ENCODE measurements around the gene CDO1.
A peak's percentile ranks its signal among the peaks of the same experiment; 100 is the strongest.

The CDO1 gene

DNA sequence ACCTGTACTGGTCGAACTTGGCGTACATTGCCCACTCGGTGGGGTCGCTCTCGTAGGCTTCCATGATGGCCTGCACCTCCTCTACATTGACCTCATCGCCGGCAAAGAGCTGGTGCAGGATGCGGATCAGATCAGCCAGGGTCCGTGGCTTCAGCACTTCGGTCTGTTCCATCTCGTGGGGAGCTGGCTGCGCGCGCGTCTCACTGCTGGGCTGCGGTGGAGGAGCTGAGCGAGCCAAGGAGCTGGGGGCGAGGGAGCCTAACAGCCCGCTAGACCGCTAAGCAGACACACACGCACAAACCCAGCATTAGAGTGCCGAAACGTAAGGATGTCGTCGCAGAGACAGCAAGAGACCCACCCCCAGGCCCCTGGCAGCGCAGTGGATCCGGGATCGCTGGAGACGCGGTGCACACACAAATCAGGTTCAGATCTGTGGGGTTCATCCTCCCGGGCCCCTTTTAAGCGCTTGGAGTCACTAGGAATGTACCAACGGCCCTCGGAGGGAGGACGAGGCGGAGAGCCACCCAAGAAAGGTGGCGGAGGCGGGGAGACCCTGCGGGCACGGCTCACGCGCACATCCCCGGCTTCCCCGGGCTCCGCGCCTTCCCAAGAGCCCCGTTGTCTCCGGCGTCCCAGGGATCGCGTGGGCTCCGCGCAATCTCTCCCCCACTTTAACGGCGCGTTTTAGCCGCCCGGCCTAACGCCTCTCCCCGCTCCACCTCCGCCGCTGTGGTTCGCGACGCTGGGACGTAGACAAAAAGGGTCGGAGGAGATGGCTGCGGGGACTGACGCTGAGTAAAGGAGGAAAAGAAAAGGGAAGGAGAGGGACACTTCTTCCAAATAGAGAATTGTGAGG, at the start of gene CDO1:
Gene CDO1 (minus strand): TSS at position 434 of the 856 bp plus-strand sequence. CDS start 262 bp downstream, at position 172.
- DNase-seq = no peak

DNA sequence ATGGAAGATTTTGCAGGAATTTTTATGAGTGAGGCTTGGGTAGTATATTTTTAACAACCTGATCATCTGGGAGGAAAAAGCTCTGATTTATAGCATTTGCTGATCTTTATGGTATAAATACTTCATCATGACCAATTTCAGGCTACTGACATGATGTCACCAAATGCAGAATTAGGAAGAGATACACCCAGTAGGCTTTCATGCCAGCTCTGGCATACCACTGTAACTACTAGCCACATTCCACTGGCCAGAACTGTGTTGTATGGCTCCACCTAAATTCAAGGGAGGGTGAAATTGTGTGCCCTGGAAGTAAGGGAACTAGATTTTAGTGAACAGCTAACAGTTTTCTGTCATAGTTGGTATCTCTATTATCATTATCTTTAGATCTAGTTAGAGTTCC, 42.9 kb upstream of the CDO1 start:
- no peak for DNase-seq

DNA sequence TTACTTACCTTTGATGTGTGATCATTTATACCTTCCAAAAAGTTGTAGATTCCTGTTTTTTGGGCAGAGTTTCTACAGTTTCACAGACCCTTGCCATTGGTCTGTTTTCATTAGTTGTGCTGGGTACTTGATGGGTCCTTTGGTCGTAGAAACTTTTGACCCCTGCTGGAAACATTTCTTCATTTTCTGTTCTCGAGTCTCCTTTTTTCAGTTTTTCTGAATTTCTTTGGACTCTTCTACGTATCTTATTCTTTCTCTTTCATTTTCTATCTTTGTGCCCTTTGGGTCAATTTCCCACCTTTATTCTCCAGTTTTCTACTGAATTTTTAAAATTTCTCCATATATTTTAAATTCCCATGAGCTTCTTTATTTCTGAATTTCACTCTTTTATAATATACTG, 41.9 kb upstream of the CDO1 start:
- DNase-seq = no peak

DNA sequence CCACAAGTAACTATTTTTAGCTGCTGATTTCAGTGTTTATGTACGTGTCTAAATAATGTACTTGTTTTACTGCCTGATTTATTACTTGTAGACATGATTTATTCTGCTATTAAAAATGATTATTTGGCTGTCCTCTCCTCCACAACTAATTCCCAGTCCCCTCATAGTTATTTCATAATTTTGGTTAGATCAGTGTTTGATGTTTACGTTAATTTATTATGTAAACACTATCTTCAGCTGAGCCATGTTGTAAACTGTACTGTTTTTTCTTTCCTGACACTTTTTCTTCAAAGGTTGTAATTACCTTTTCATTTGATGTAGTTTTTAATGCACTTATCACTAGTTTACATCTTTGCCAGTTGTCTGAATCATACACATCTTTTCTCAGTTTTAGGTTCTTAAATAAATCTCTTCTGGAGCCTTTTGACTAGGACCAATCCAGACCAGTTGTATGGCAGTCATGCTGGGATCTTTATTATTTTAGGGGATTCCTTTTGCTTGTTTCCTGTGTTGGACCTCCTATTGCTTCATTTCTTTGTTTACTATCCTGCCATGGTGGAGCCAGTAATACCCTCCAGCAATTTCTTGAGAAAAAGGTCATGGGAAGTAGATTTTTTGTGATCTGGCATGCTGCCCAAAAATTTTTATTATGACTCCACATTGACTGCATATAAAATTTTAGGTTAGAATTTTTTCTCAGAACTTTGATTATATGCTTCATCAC, 41.3 kb upstream of the CDO1 start:
- no peak for DNase-seq

DNA sequence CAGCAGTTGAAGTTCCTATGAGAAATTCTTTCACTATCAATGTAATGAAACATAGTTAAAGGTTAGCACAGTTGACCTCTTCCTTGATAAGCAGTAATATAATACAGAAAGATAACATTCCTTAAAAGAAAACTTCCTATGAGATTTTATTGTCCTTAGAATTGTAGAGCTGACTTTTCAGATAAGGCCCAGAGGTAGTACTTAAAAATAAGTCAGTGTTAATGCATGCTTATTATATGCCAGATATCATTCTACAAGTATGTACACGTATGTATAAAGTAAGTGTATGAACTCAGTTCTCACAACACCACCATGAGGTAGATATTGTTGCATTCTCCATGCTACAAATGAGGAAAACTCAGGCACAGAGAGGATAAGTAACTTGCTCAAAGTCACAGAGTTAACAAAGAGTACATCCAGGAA, 40.6 kb upstream of the CDO1 start:
- DNase-seq = no peak

DNA sequence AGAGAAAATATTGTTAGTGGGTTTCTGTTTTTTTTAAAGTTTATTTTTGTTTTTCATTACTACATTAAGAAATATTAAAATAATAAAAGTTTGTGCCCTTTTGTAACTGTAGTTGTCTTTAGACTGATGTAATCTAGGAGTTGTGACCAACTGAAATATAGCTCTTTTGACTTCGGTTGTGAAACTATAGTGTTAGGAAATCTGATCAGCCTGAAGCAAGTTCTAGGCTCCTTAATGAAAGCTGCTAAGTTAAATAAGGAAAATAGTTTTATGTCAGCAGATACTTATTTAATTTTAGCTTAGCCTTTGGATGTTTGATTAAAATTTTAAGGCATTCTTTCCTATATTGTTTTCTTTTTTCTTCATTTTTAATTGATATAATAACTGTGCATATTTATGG, 39.5 kb upstream of the CDO1 start:
- no peak for DNase-seq

DNA sequence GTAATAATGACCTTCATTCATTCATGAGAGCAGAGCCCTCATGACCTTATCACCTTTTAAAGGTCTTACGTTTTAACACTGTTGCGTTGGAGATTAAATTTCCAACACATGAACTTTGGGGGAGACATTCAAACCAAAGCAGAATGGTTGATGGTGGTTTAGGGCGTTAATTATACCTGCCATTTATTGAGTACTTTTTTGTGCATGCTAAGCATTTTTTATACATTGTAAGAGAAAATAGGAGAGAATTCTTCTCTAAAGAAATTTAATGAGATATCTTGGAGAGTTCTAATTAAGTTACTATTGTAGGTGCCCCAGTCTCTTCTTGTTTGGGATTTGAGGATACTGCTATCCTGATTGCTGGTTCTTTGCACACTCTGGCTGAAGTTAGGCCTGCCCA, 37.7 kb upstream of the CDO1 start:
- DNase-seq = no peak

DNA sequence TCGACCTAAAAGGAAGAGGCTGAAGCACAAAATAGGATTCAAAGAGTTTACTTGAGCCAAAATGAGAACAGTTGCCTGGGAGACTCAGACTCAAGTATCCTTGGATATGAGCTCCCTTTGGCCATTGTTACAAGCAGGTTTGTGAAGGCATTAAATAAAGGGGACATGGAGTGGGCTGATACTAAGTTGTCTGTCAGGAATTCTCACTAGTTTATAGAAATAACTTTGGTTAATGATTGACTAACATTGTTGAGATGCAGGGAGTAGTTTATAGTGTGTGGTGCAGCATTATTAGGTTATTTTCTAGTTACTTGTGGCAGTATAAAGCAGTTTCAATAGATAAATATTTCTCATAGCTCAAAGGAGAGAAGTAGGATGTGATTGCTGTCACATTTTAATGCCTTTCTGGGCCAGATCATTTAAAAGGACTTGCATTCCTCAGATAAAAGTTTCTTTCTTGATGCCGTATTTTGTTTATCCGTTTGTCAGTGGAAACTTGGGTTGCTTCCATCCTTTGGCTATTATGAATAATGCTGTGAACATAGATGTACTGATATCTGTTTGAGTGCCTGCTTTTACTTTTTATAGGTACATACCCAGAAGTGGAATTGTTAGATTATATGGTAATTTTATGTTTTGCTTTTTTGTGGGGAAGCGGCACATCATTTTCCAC, 34.4 kb upstream of the CDO1 start:
- no peak for DNase-seq

DNA sequence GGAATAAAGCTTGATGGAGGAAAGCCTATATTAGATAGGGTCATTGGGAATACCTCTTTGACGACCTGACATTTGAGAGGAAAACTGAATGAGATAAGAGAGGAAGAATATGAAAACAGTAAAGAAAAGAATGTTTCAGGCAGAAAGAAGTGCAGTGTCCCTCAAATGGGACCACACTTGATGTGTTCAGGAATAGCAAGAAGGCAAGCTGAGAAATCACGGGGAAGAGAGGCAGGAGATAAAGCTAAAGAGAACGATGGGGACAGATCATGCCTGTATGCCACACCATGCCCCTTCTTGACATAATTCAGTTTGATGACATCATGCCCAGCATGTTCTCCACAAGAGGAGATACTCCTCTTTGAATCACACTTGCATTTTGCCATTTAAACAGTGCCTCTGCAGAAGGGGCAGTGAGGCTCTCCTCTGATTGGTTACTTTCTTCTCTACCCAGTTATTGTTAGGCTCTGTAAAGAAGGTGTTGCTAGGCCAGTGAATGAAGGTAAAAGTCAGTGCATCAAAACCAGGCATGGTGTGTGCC, 32.9 kb upstream of the CDO1 start:
- no peak for DNase-seq

DNA sequence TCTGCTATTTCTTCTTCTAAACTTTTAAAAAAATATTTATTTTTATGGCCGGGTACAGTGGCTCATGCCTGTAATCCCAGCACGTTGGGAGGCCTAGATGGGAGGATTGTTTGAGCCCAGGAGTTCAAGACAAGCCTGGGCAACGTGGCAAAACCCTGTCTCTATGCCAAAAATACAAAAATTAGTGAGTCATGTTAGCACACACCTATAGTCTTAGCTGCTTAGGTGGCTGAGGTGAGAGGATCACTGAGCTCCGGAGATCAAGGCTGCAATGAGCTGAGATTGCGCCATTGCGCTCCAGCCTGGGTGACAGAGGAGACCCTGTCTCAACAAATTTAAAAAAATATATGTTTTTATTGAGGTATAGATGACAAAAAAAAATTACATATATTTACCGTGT, 30.8 kb upstream of the CDO1 start:
- no peak for DNase-seq

DNA sequence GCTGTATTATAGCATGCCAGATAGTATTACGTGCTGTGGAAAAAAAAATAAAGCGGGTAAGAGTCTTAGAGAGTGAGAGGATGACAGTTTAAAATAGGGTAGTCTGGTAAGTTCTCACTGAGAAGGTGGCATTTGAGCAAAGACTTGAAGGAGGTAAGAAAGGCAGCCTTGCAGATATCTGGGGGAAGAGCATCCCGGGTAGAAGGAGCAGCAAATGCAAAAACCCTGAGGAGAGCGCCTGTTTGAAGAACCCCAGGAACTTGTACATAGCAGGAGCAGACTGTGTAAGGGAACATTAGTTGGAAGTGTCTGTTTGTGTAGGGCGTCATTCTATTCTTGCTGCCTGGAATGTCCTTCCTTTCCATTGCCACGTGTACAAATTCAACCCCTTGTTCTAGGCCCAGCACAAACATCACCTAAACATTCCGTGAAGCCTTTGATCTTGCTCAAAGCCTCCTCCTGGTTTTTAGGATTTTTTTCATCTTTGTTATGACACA, 27.9 kb upstream of the CDO1 start:
- no peak for DNase-seq

DNA sequence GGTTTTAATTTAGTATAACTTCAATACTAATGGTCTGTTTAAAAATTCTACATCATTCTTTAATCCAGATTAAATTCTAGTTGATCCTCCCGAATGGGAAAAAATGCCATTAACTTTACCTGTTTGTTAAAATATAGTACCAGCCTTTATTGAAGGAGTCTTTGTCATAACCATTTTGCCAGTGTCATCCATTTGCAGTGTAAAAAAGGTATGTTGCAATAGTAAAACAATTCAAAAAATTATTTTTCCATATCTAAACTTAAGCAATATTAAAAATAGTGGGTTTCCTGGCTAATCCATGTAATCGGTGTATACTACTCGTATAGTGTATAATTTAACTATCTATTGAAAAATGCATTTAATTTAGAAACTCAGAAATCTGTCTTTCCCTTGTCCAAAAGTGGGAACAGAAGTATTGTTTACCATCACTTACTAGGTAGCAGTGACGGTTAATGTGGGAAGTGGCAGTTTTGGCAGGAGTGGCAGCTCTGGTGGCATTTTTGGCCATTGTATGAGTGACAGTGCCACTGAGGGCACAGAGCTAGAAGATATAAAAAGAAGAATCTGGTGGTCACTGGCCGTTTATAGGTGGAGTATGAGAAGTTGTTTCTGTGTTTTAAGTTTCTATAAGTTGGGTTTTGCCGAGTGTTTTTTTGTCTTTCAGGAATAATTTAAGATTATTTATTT, 27.1 kb upstream of the CDO1 start:
- no peak for DNase-seq

DNA sequence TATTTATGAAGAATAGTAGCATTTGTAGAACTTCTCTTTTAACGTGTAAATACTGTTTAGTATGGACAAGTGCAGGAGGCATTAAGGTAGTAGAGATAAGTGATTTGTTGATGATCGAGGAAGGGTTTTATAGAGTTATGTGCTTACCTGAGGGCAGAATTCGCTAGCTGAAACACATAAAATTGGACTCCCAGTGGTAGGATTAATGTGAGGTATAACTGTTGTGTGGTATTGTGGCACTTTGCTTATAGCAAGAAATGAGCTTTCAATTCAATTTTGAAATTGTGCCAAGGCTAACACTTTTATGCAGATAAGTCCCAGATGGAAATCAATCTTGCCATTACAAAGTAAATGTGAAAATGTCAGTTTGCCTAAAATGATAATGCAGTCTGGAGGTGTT, 26.5 kb upstream of the CDO1 start:
- no peak for DNase-seq

DNA sequence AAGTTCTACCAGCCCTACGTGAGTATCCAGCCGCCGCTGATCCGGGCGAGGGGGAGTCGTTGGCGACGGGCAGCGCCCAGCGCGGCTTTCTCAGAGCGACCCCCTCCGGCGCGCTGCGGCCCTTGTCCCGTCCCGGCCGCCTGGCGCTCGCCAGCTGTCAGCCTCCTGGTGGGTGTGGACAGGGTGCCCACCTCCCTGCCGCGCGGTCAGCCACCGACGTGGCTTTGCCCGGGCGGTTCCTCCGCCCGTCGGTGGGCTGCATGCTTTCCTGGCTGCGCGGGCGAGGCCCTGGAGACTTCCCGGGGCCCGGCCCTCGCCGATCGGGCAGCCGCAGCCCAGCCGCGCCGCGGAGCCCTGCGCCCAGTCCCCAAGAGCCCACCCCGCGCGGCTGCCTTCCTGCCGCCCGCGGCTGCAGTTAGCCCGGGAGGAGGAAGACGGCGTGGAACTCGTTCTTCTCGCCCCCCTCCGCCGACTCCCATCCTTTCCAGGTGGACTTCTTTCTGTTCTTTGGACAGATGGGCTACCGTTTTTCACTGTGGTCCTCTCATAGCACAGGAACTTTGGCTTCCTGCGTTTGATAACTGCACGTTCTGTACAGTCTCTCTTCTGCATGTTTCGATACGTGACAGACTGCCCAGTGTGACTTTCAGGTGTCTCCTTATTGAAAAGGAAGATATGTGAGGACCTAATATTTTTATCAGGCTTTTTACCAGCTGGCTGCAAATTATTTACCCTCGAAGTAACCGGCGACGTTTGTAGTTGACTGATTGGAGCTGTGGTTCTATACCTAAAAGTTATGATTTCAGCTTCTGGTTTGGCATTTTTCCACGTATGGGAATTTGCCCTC, 25.9 kb upstream of the CDO1 start:
- peak; percentile 51 for DNase-seq

DNA sequence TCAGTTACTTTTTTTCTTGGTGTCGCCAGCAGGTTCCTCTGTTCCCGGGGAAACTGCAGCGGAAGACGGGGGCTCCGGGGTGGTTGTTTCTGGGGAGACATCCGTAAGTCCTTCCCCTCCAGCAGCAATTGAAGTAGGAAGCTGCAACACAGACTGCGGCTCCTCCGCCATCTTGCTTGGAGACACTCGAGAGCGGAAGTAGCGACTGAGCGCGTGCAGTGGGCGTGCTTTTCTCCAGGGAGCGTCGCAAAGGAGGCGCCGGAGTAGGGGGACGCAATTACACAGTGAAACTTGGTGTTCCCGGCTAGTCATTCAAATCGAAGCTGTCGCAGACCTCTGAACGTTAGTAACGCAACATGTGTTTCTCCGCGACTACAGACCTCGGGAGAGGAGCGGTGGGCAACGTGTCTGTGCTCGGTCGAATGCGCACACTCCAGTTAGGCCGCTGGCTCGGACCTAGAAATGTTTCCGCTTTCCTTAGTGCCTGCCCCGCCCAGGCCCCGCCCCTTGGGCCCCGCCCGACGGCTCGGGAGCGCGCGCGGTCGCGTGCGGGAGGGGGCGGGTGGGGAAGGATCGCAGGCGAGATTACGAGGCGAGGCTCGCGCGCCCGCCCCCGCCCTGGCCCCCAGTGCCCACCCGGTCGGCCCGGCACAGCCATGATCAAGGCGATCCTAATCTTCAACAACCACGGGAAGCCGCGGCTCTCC, 25.1 kb upstream of the CDO1 start, which contains the start of the genes AP3S1 and ATG12:
Gene AP3S1 (plus strand): TSS at position 554 of the 707 bp plus-strand sequence. CDS start 103 bp downstream, at position 657.
Gene ATG12 (minus strand): TSS at position 184 of the 707 bp plus-strand sequence. CDS start 13 bp downstream, at position 171.
- DNase-seq = peak; percentile 59

DNA sequence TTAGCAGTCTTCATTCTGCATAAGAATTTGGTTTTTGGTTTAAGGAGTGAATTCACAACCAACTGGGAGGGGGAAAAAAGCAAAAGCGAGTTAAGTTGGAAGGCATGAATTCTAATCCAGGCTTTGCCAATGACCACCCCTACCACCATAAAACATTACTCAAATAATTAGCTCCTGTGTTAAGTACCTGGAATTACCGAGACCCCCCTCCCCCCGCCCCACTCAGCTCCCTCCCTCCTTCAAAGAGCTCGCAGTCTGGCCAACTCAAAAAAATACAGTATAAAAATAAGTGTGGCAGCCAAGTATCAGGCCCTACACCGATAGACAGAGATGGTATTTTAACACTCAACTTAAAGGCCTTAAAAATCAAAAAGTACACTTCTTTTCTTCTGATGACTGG, 24.4 kb upstream of the CDO1 start:
- DNase-seq = no peak

DNA sequence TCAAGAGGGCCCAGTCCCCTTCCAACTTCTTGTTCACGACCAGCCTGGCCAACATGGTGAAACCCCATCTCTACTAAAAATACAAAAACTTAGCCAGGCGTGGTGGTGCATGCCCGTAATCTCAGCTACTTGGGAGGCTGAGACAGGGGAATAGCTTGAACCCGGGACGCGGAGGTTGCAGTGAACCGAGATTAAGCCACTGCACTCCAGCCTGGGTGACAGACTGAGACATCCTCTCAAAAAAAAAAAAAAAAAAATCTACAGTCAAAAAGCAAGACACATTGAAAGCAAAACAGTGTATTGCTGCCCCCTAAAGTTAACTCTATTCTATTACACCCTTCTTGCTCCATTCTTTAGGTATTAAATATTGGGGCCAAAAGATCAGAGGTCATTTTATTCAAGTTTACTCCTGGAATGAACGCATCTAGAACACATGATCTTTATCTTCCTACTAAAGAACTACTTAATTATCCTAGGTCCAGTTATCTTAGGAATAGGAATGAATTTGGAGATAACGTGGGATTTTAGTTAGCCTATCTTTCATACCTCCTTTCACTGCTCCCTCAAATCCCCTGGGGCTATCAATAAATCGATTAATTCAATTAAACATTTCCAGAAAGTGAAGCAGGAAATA, 22.5 kb upstream of the CDO1 start:
- no peak for DNase-seq

DNA sequence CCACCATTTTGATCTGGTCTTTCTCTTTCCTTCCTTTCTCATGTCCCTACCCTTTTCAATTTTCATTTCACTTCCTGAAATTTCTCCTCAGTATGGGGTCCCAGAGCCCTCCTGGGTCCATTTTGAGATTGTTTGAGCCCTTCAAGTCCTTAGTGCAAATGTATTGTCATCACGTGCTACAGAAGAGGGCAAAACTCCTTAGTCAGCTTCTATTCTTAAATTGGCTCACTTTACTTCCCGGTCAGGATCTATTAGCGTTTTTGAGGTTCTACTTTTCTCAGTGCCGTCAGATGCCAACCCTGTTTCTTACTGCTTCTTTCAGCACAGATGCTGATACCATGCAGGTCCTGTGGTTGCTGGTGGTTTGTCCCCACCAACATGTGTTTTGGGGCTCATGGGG, 19.0 kb upstream of the CDO1 start:
- DNase-seq = no peak

DNA sequence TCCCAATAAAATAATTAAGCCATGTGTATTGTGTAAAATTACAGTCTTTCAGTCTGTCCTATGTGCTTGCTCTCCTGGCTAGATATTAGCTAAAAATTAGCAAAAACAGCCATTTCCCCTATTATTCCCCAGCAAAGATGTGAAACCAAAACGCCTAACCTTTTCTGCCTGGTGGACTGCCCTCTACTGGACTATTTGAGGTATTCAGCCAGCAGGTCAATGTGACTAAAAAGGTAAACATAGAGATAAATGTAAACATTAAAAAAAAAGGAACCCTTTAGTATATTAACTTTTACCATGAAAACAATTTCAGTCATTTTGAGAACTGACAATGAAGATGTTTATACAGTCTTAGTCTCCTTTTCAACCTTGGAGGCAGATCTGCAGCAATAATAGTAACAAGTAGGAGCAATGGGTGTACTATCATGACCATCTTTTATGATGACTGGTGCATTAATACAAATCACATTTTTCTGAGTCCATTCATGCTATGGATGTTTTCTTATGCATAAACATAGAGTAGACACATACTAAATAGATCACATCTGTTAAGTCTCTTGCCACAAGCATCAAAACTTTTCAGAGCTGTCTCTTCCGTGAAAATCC, 14.8 kb upstream of the CDO1 start:
- no peak for DNase-seq

DNA sequence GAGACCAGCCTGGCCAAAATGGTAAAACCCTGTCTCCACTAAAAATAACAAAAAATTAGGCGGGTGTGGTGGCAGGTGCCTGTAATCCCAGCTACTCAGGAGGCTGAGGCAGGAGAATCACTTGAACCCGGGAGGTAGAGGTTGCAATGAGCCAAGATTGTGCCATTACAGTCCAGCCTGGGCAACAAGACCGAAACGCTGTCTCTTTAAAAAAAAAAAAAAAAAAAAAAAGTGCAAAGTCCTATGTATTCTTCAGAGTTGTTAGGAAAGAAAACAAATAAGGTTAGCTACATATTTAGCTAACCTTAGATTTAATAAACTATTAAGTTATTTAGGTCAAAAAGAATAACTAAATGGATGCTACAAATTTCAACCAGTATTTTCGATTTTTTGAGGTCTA, 13.5 kb upstream of the CDO1 start:
- DNase-seq = no peak

Data from 8988T (cell line).